ENCODE measurements around the gene POC1B.

The POC1B gene

DNA sequence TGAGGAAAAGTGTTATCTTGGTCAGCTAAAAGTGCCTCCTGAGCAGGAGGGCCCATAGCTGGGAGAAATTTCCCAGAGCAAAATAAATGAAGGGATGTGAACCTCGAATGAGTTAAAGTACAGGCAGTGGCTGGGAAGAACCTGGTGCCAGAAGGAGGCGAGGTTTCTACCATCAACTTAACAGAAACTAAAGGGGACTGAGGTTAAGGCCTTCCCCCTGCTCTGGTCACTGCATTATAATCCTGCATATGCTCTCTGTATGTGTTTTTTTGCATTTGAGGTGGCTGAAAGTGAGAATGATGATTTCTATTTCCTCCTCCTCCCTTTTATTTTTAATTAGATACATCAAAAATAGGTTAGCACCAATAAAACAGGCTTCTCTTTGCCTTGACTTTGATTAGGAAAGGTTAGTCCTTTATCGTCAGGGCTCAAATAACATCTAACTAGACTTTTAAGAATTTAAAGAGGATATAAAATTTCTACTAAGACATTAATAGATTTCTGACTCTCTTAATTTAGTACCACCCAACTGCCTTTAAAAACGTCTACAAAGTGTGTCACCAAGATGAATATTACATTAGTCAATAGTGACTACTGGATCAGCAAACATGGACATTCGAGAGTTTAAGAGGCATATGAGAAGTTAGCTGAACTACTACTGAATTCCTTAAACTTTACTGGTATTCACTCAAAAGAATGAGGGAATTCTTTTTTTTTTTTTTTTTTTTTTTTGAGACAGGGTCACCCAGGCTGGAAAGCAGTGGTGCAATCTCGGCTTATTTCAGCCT is 50.5 kb downstream of the POC1B start:
- no peak for FAIRE-seq
- TF ChIP-seq, protein P1, sequence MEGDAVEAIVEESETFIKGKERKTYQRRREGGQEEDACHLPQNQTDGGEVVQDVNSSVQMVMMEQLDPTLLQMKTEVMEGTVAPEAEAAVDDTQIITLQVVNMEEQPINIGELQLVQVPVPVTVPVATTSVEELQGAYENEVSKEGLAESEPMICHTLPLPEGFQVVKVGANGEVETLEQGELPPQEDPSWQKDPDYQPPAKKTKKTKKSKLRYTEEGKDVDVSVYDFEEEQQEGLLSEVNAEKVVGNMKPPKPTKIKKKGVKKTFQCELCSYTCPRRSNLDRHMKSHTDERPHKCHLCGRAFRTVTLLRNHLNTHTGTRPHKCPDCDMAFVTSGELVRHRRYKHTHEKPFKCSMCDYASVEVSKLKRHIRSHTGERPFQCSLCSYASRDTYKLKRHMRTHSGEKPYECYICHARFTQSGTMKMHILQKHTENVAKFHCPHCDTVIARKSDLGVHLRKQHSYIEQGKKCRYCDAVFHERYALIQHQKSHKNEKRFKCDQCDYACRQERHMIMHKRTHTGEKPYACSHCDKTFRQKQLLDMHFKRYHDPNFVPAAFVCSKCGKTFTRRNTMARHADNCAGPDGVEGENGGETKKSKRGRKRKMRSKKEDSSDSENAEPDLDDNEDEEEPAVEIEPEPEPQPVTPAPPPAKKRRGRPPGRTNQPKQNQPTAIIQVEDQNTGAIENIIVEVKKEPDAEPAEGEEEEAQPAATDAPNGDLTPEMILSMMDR (IDR thresholded peaks at IDR 0.05; ENCODE audit: insufficient read depth, missing control alignments) = no peak

DNA sequence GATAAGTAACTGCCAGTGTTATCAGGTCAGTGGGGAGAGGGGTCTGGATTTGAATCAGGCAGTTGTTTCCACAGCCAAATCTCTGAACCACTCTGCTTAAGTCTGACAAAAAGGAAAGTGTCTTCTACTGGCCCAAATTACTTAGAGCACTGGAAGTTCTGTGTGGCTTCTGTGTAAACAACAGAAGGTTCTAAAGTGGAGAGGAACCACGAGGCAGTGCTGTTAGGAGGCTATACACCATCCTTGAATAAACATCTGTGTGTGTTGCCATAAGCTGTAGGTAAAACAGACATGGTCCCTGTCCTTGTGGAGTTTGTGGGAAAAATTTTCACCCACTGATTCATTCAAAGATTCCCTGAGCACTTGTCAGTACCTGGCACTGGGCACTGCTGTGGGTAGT is 51.2 kb downstream of the POC1B start:
- DNase-seq (ENCODE audit: insufficient read length, low spot score) = no peak
- no peak for FAIRE-seq
- TF ChIP-seq, protein P1 (IDR thresholded peaks at IDR 0.05; ENCODE audit: insufficient read depth, missing control alignments) = no peak

More for the DNA sequence above, 50.5 kb downstream of the POC1B start:
- no peak for DNase-seq (ENCODE audit: insufficient read length, low spot score)

DNA sequence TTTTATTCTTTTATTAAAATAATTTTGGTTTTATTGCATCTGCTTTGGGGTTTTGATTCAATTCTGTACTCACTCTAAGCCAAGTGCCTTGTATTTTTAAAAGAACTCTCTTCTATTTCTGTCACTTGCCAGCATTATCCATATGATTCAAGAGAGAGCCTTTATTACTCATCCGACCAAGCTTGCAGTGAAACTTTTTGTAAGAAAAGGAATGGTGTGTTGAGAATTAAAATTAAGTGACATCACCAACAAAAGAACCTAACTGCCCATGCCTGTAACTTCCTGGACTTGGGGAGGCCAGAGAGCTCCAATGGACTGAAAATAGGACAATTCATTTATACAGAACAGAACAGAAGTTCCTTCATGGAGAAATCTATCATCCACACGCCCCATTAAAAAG is 53.3 kb downstream of the POC1B start:
- FAIRE-seq (no peak), DNase-seq (ENCODE audit: insufficient read length, low spot score) (no peak)
- TF ChIP-seq, protein P1 (IDR thresholded peaks at IDR 0.05; ENCODE audit: insufficient read depth, missing control alignments) = no peak

DNA sequence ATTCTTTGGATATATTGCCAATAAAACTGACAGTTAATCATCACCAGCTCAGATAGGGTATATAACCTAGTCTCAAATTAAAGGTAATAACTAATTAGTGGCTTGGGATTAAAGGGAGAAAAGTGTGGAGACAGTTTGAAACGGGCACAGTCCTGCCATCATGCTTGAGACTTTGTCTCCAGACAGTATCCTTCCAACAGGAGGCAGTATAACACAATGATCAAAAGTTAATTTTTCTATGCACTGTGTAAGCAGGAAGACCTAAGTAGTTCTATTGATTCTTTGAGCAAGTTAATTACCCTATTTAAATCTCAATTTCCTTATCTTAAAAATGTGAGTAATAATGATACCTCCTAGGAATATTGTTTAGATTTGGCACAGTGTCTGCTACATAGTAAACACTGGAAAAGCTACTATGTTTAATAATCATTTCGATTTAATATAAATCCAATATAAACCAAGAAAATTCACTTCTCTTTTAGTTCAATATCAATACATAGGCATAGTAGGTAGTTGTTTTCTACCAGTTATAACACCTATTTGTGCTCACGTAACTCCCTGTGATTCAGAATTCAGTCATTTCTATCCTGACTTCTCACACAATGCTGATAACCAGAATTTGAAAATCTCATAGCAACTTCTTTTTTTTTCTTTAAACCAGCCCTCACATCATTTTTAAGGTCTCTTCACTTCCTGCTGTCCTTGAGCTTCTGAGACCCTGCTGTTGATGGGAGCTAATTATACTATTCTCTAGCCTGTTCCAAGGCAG is 54.9 kb downstream of the POC1B start:
- FAIRE-seq (peak; percentile 58), DNase-seq (ENCODE audit: insufficient read length, low spot score) (no peak)
- TF ChIP-seq, protein P1 (IDR thresholded peaks at IDR 0.05; ENCODE audit: insufficient read depth, missing control alignments) = peak; percentile 88

GRCh38 chr12:89469361-89469760 is 56.5 kb downstream of the POC1B start:
- FAIRE-seq (no peak), DNase-seq (ENCODE audit: insufficient read length, low spot score) (no peak)
- TF ChIP-seq, protein P1 (IDR thresholded peaks at IDR 0.05; ENCODE audit: insufficient read depth, missing control alignments) = no peak

DNA sequence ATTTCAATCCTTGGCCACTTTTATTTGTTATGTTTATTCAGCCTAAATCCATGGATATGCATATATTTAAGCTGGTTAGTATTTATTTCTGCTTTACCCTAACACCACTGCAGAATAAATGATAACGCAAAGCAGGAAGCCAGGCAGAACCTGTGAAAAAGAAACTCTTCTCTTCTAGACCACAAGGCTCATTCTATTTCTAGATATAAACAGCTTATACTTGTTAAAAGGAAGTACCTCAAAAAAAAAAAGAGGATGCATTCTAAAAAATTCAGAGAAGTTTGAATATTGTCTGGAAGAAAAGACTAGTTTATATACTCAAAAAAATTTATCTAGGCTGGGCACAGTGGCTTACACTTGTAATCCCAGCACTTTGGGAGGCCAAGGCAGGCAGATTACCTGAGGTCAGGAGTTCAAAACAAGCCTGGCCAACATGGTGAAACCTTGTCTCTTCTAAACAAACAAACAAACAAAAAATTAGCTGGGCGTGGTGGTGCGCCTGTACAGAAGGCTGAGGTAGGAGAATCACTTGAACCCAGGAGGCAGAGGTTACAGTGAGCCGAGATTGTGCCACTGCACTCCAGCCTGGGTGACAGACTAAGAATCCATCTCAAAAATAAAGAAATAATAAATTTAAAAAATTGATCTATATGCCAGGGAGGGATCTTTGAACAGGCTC is 57.1 kb downstream of the POC1B start:
- TF ChIP-seq, protein P1 (IDR thresholded peaks at IDR 0.05; ENCODE audit: insufficient read depth, missing control alignments) = no peak
- DNase-seq (ENCODE audit: insufficient read length, low spot score) = no peak
- FAIRE-seq = no peak
